Pancreas (tissue), 10 donors: ENCODE data around the gene CASP3. TPM values are rescaled to one million over a fixed set of nuclear protein-coding genes. Genes with fewer than 3 reads are reported as not detected.

Source experiments
- ATAC-seq, 4 donors: fragments of 200-7000 bp; cut with Tn5 transposase; one replicate each; pipeline versions ENCODE4 v1.8.0 to v1.9.1; 2020; ENCODE audit warnings: mild to moderate bottlenecking in 4 of 4, moderate library complexity in 4 of 4
- DNase-seq, 6 donors: peaks; one replicate each; pipeline ENCODE4 v3.0.0-alpha.2; 2020
- FAIRE-seq: peaks from 2 replicates; lab custom pipeline; 2012; peaks lifted over from hg19 to GRCh38; lab: Jason Lieb, UNC
- H3K27ac ChIP-seq, 4 donors: fragments of 200-600 bp; sonication (generic); 1 replicate in 3 of 4; 2 replicates in 1 of 4; pipeline versions ENCODE4 v1.5.0 to v1.8.0; 2020
- H3K27me3 ChIP-seq, 4 donors: fragments of 200-600 bp; one replicate each; pipeline ENCODE4 v1.8.0; 2021
- H3K36me3 ChIP-seq, 3 donors: fragments of 200-600 bp; sonication (generic) in 1 of 3; one replicate each; pipeline versions ENCODE4 v1.5.0 to v1.8.0; 2020 to 2021
- H3K4me1 ChIP-seq, 3 donors: fragments of 200-600 bp; one replicate each; pipeline ENCODE4 v1.8.0; 2021
- H3K4me3 ChIP-seq, 4 donors: fragments of 200-600 bp; sonication (generic) in 2 of 4; one replicate each; pipeline versions ENCODE4 v1.5.0 to v1.8.0; 2020 to 2021
- H3K9me3 ChIP-seq, 4 donors: fragments of 200-600 bp; one replicate each; pipeline ENCODE4 v1.8.0; 2021
- CTCF ChIP-seq, 4 donors: fragments of 200-600 bp; sonication (generic) in 3 of 4; IDR thresholded peaks; one replicate each; pipeline versions ENCODE4 v1.5.0 to v1.8.0; 2021; ENCODE audit warnings: antibody characterized with exemption in 4 of 4
- WGBS, 2 donors: extraction: QIAGEN DNeasy Blood & Tissue Kit; methylation state at CpG; one replicate each; pipeline ENCODE4 v1.1.7; 2013; 5-methylcytosine and 5-hydroxymethylcytosine counted together
- intact Hi-C, 3 donors: fragments of 100-400 bp; cut with DNase I; formaldehyde crosslinking; loops; one replicate each; pipeline versions ENCODE4 v1.11.1 to v1.14.2; 2022
- polyA plus RNA-seq, 2 donors: library from polyadenylated mRNA; stranded (reverse); fragments of 200-250 nt; gene quantifications; one replicate each; pipeline ENCODE4 v1.2.3, GENCODE V29; 2013
- total RNA-seq, 6 donors: library from RNA; stranded (reverse); fragmentation: NEBNext Ultra II Directional in 4 of 6; extraction: Animal tissue kit (Norgen Biotek cat#: 25700) in 4 of 6; gene quantifications; one replicate each; pipeline versions ENCODE4 v1.2.1 to v1.2.4, GENCODE V29; 2021 to 2023
- donor health status: healthy with polysubstance abuse.
- donor health status: DM: no; HTN: no; CAD: no; lungs with moderate emphysema.
- donor health status: DM: no; HTN: no; CAD: no.
- donor health status: control.
- donor health status: control.
- donor health status: Bipolar disorder and iron deficiency.
- donor health status: DM: yes; HTN: yes; CAD: no.
- donor health status: DM: no; HTN: no; CAD: no.
- donor health status: DM: no; HTN: no; CAD: no.
- donor health status: DM: yes; HTN: yes; CAD: no.

The CASP3 gene
- total and polyA plus RNA-seq, 8 donors: 3.6 to 13.6 (median 6.3) TPM

- no peak overlapping the region for H3K27ac ChIP-seq
- no peaks in the 10 kb centered on the region for H3K27me3 ChIP-seq
- 89 to 94% methylated on average over 1 of the region's 1 CpG for WGBS, 2 donors
- no peak for ATAC-seq
- H3K4me3 ChIP-seq: no peak overlapping the region
- H3K4me1 ChIP-seq: no peaks in the 10 kb centered on the region
- no peak for FAIRE-seq
- no peak for DNase-seq
- no peaks in the 10 kb centered on the region for H3K9me3 ChIP-seq
- H3K36me3 ChIP-seq: no peaks in the 10 kb centered on the region
- intact Hi-C loops: no loop called here
- no peak for TF ChIP-seq CTCF (IDR thresholded peaks at IDR 0.05)
Observed at GRCh38 chr4:184681916-184682315, 32.7 kb upstream of the CASP3 start.

GRCh38 chr4:184680698-184681097, 31.5 kb upstream of the CASP3 start:
- peak in 2 of 4 donors; percentile 24 to 46 for ATAC-seq
- H3K27me3 ChIP-seq: no peaks in the 10 kb centered on the region

GRCh38 chr4:184675821-184676492, 26.7 kb upstream of the CASP3 start:
- Histone ChIP-seq H3K36me3 (peaks cover 0 to 6% (median 0%) of the 10 kb centered on the region in 3 donors), H3K4me1 (no peaks in the 10 kb centered on the region), H3K27me3 (no peaks in the 10 kb centered on the region), H3K9me3 (no peaks in the 10 kb centered on the region), H3K4me3 (no peak overlapping the region), H3K27ac (no peak overlapping the region)
- no peak for TF ChIP-seq CTCF (IDR thresholded peaks at IDR 0.05)
- FAIRE-seq (no peak), DNase-seq (no peak), ATAC-seq (no peak)
- 89 to 96% methylated on average over 3 of the region's 3 CpGs for WGBS, 2 donors
- intact Hi-C loops: no loop called here

More at GRCh38 chr4:184680698-184681097, 31.5 kb upstream of the CASP3 start:
- no peak for FAIRE-seq
- no peaks in the 10 kb centered on the region for H3K36me3 ChIP-seq
- 64 to 65% methylated on average over 9 of the region's 9 CpGs for WGBS, 2 donors
- intact Hi-C loops: no loop called here
- no peak for DNase-seq
- no peaks in the 10 kb centered on the region for H3K9me3 ChIP-seq
- H3K4me1 ChIP-seq: no peaks in the 10 kb centered on the region
- H3K4me3 ChIP-seq: no peak overlapping the region
- no peak for TF ChIP-seq CTCF (IDR thresholded peaks at IDR 0.05)
- no peak overlapping the region for H3K27ac ChIP-seq

GRCh38 chr4:184675018-184675417, 25.8 kb upstream of the CASP3 start:
- FAIRE-seq (no peak), DNase-seq (no peak), ATAC-seq (no peak)
- intact Hi-C loops: no loop called here
- Histone ChIP-seq H3K36me3 (peaks cover 0 to 6% (median 0%) of the 10 kb centered on the region in 3 donors), H3K4me3 (no peak overlapping the region), H3K9me3 (no peaks in the 10 kb centered on the region), H3K27ac (no peak overlapping the region), H3K4me1 (no peaks in the 10 kb centered on the region), H3K27me3 (no peaks in the 10 kb centered on the region)
- TF ChIP-seq CTCF (IDR thresholded peaks at IDR 0.05): no peak
- 95 to 96% methylated on average over 5 of the region's 5 CpGs for WGBS, 2 donors

- ATAC-seq: no peak
- no peak overlapping the region for H3K27ac ChIP-seq
- H3K4me3 ChIP-seq: no peak overlapping the region
- no peaks in the 10 kb centered on the region for H3K4me1 ChIP-seq
- no peaks in the 10 kb centered on the region for H3K27me3 ChIP-seq
- no peak for TF ChIP-seq CTCF (IDR thresholded peaks at IDR 0.05)
- no peaks in the 10 kb centered on the region for H3K9me3 ChIP-seq
- FAIRE-seq: no peak
- DNase-seq: no peak
- 94 to 97% methylated on average over 4 of the region's 4 CpGs for WGBS, 2 donors
- peaks cover 0 to 6% (median 0%) of the 10 kb centered on the region in 3 donors for H3K36me3 ChIP-seq
- intact Hi-C loops: no loop called here
Observed at GRCh38 chr4:184674011-184674410, 24.8 kb upstream of the CASP3 start.
